NB4 (cell line): ENCODE data around the gene ACOX3.

Experiments used
- CTCF ChIP-seq: IDR thresholded peaks from one replicate; pipeline ENCODE4 v1.5.1; 2012; ENCODE audit warnings: low read depth, low read length
- MAX ChIP-seq: IDR thresholded peaks from 2 replicates; pipeline ENCODE4 v1.6.1; 2011; ENCODE audit warnings: low read depth, low read length
- MYC ChIP-seq: IDR thresholded peaks from 2 replicates; pipeline ENCODE4 v1.6.1; 2011; ENCODE audit warnings: low read depth, low read length
- POLR2A ChIP-seq: IDR thresholded peaks from 2 replicates; pipeline ENCODE4 v1.6.1; 2011; ENCODE audit warnings: mild to moderate bottlenecking; ENCODE audit not compliant: insufficient read length; ENCODE audit errors: extremely low read depth

GRCh38 chr4:8329560-8329858 lies 111.0 kb downstream of the ACOX3 start:
- no peak for TF ChIP-seq CTCF
- TF ChIP-seq MYC, result no peak
- TF ChIP-seq POLR2A, result no peak
- no peak for TF ChIP-seq MAX
